Spleen (tissue), 11 donors: ENCODE measurements around the gene WASHC3. TPM values are rescaled to one million over a fixed set of nuclear protein-coding genes. Genes with fewer than 3 reads are reported as not detected.

Experiments
- DNase-seq: peaks from one replicate; pipeline ENCODE4 v3.0.0-alpha.2; 2020
- H3K27ac ChIP-seq, 8 donors: fragments of 200-600 bp; sonication (generic) in 7 of 8; 1 replicate in 4 of 8; 2 replicates in 4 of 8; pipeline versions ENCODE4 v1.5.0 to v1.8.0; 2016 to 2021; ENCODE audit warnings: inconsistent platforms in 4 of 8, mild to moderate bottlenecking in 4 of 8, moderate library complexity in 1 of 8
- H3K27me3 ChIP-seq, 7 donors: fragments of 200-600 bp; sonication (generic) in 6 of 7; replicated peaks in 1 of 7; 1 replicate in 4 of 7; 2 replicates in 3 of 7; pipeline versions ENCODE4 v1.5.0 to v1.8.0; 2016 to 2021; ENCODE audit warnings: inconsistent platforms in 3 of 7, mild to moderate bottlenecking in 1 of 7
- H3K36me3 ChIP-seq, 6 donors: fragments of 200-600 bp; sonication (generic) in 5 of 6; 1 replicate in 4 of 6; 2 replicates in 2 of 6; pipeline versions ENCODE4 v1.5.0 to v1.8.0; 2016 to 2021; ENCODE audit warnings: inconsistent platforms in 2 of 6
- H3K4me1 ChIP-seq, 6 donors: fragments of 200-600 bp; sonication (generic) in 5 of 6; 1 replicate in 3 of 6; 2 replicates in 3 of 6; pipeline versions ENCODE4 v1.5.0 to v1.8.0; 2016 to 2021; ENCODE audit warnings: inconsistent platforms in 3 of 6
- H3K4me3 ChIP-seq, 8 donors: fragments of 200-600 bp; sonication (generic) in 7 of 8; 1 replicate in 4 of 8; 2 replicates in 4 of 8; pipeline versions ENCODE4 v1.5.0 to v1.8.0; 2016 to 2021; ENCODE audit warnings: inconsistent platforms in 4 of 8, mild to moderate bottlenecking in 4 of 8, moderate library complexity in 2 of 8
- H3K9me3 ChIP-seq, 8 donors: fragments of 200-600 bp; sonication (generic) in 7 of 8; 1 replicate in 4 of 8; 2 replicates in 4 of 8; pipeline versions ENCODE4 v1.5.0 to v1.8.0; 2016 to 2021; ENCODE audit warnings: inconsistent platforms in 4 of 8
- POLR2A ChIP-seq, 3 donors: fragments of 450-650 bp; IDR thresholded peaks; one replicate each; pipeline ENCODE4 v1.5.1; 2017; ENCODE audit warnings: antibody characterized with exemption in 3 of 3, mild to moderate bottlenecking in 1 of 3
- POLR2AphosphoS5 ChIP-seq, 3 donors: sonication (generic); formaldehyde crosslinking; IDR thresholded peaks; one replicate each; pipeline ENCODE4 v1.5.1; 2017; ENCODE audit warnings: antibody characterized with exemption in 3 of 3
- WGBS, 5 donors: extraction: QIAGEN DNeasy Blood & Tissue Kit in 3 of 5; methylation state at CpG; one replicate each; pipeline versions ENCODE4 v1.1.5 to v1.1.7; 2013 to 2018; 5-methylcytosine and 5-hydroxymethylcytosine counted together
- intact Hi-C: fragments of 100-400 bp; cut with DNase I; formaldehyde crosslinking; loops from one replicate; pipeline ENCODE4 v1.15.0; 2023; ENCODE audit warnings: low total_unique reads
- polyA plus RNA-seq, 3 donors: library from polyadenylated mRNA; stranded (reverse); fragments of 200-250 nt; gene quantifications; one replicate each; pipeline ENCODE4 v1.2.1, GENCODE V29; 2013
- total RNA-seq, 7 donors: library from RNA; depleted of rRNA in 3 of 7; stranded (reverse); fragments of >200 nt in 3 of 7; fragmentation: NEBNext Ultra II Directional in 4 of 7; extraction: Animal tissue kit (Norgen Biotek cat#: 25700) in 4 of 7; gene quantifications; one replicate each; pipeline versions ENCODE4 v1.1.0 to v1.2.1, GENCODE V29; 2016 to 2021
- TF ChIP-seq, protein P1 (sequence below), 11 experiments: fragments of 200-600 bp in 7 of 11; fragments of 450-650 bp in 4 of 11; sonication (generic) in 4 of 11; IDR thresholded peaks in 8 of 11; conservative IDR thresholded peaks in 3 of 11; 1 replicate in 7 of 11; 2 replicates in 4 of 11; pipeline versions ENCODE4 v1.4.0 to v1.8.0; 2016 to 2021; ENCODE audit warnings: antibody characterized with exemption in 11 of 11, inconsistent platforms in 4 of 11, mild to moderate bottlenecking in 1 of 11
- donor health status: healthy with polysubstance abuse.
- donor health status: DM: no; HTN: no; CAD: no; lungs with moderate emphysema.
- donor health status: DM: no; HTN: no; CAD: no.
- donor health status: Bipolar disorder and iron deficiency.
- donor health status: healthy.
- donor health status: DM: no; HTN: no; CAD: no.
- donor health status: DM: yes; HTN: yes; CAD: no.

Gene WASHC3
- total and polyA plus RNA-seq, 10 donors, result 30.2 to 77.7 (median 48.3) TPM

DNA sequence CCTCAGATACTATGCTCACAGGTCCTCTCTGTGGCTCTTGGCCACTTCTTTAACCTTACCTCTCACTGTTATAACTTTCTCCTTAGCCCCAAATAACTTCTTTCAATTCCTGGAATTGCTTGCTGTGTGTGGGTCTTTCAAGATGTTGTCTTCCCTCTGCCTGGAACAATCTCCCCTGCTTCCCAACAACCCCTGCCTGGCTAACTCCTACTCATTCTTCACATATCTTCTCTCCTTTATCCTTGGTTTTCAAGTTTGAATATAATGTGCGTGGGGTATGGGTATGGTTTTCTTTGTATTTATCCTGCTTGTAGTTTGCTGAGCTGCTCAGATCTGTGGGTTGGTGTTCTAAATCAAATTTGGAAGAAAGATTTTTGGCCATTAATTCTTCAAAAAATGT, 2.7 kb upstream of the WASHC3 start:
- H3K4me1 ChIP-seq, result peaks cover 0 to 27% (median 11%) of the 10 kb centered on the region in 6 donors

GRCh38 chr12:102063069-102063468, 1.3 kb upstream of the WASHC3 start:
- Histone ChIP-seq H3K4me3 (no peak overlapping the region), H3K9me3 (no peaks in the 10 kb centered on the region), H3K27me3 (no peaks in the 10 kb centered on the region), H3K27ac (no peak overlapping the region), H3K4me1 (peaks cover 0 to 33% (median 11%) of the 10 kb centered on the region in 6 donors), H3K36me3 (peaks cover 0 to 24% (median 7%) of the 10 kb centered on the region in 6 donors)
- intact Hi-C loops, result loop anchor here (10.0 kb wide), 1 partner anchor 52 kb away; no protein-coding TSS in a partner anchor
- DNase-seq, result no peak
- TF ChIP-seq, protein P1, sequence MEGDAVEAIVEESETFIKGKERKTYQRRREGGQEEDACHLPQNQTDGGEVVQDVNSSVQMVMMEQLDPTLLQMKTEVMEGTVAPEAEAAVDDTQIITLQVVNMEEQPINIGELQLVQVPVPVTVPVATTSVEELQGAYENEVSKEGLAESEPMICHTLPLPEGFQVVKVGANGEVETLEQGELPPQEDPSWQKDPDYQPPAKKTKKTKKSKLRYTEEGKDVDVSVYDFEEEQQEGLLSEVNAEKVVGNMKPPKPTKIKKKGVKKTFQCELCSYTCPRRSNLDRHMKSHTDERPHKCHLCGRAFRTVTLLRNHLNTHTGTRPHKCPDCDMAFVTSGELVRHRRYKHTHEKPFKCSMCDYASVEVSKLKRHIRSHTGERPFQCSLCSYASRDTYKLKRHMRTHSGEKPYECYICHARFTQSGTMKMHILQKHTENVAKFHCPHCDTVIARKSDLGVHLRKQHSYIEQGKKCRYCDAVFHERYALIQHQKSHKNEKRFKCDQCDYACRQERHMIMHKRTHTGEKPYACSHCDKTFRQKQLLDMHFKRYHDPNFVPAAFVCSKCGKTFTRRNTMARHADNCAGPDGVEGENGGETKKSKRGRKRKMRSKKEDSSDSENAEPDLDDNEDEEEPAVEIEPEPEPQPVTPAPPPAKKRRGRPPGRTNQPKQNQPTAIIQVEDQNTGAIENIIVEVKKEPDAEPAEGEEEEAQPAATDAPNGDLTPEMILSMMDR (IDR thresholded peaks at IDR 0.05 in 8 of 11, conservative IDR thresholded peaks at IDR 0.05 in 3 of 11), result no peak
- no peak for TF ChIP-seq POLR2A (IDR thresholded peaks at IDR 0.05)
- TF ChIP-seq POLR2AphosphoS5 (IDR thresholded peaks at IDR 0.05), result no peak
- 90 to 99% (median 98%) methylated on average over 3 of the region's 3 CpGs for WGBS, 5 donors

More for the DNA sequence above, 2.7 kb upstream of the WASHC3 start:
- H3K27ac ChIP-seq, result no peak overlapping the region
- peaks cover 0 to 10% (median under 1%) of the 10 kb centered on the region in 6 donors for H3K36me3 ChIP-seq
- no peak for DNase-seq
- no peaks in the 10 kb centered on the region for H3K9me3 ChIP-seq
- no peaks in the 10 kb centered on the region for H3K27me3 ChIP-seq
- H3K4me3 ChIP-seq, result no peak overlapping the region
- no peak for TF ChIP-seq POLR2A (IDR thresholded peaks at IDR 0.05)
- no peak for TF ChIP-seq POLR2AphosphoS5 (IDR thresholded peaks at IDR 0.05)
- TF ChIP-seq, protein P1 (IDR thresholded peaks at IDR 0.05 in 8 of 11, conservative IDR thresholded peaks at IDR 0.05 in 3 of 11), result no peak
- intact Hi-C loops, result loop anchor here (10.0 kb wide), 1 partner anchor 50 kb away; no protein-coding TSS in a partner anchor
- WGBS, 5 donors, result 84 to 94% (median 89%) methylated on average over 1 of the region's 1 CpG

GRCh38 chr12:102062419-102062806, 622 bp upstream of the WASHC3 start:
- Histone ChIP-seq H3K9me3 (no peaks in the 10 kb centered on the region), H3K27ac (peak overlapping the region in 4 of 8 donors; percentile 91 to 96 (median 96)), H3K27me3 (no peaks in the 10 kb centered on the region), H3K36me3 (peaks cover 0 to 28% (median 7%) of the 10 kb centered on the region in 6 donors), H3K4me1 (peaks cover 0 to 40% (median 11%) of the 10 kb centered on the region in 6 donors), H3K4me3 (peak overlapping the region in 7 of 8 donors; percentile 68 to 88 (median 77))
- WGBS, 5 donors, result 80 to 89% (median 87%) methylated on average over 11 of the region's 11 CpGs
- DNase-seq, result peak; percentile 77
- intact Hi-C loops, result loop anchor here (10.0 kb wide), 1 partner anchor 52 kb away; no protein-coding TSS in a partner anchor
- TF ChIP-seq, protein P1 (IDR thresholded peaks at IDR 0.05 in 8 of 11, conservative IDR thresholded peaks at IDR 0.05 in 3 of 11), result no peak
- TF ChIP-seq POLR2AphosphoS5 (IDR thresholded peaks at IDR 0.05), result no peak
- TF ChIP-seq POLR2A (IDR thresholded peaks at IDR 0.05), result no peak

GRCh38 chr12:102061096-102061559, 663 bp downstream of the WASHC3 start:
- TF ChIP-seq, protein P1 (IDR thresholded peaks at IDR 0.05 in 8 of 11, conservative IDR thresholded peaks at IDR 0.05 in 3 of 11), result no peak
- TF ChIP-seq POLR2A (IDR thresholded peaks at IDR 0.05), result no peak
- no peak for TF ChIP-seq POLR2AphosphoS5 (IDR thresholded peaks at IDR 0.05)
- intact Hi-C loops, result loop anchor here (10.0 kb wide), 1 partner anchor 54 kb away; no protein-coding TSS in a partner anchor
- Histone ChIP-seq H3K27me3 (no peaks in the 10 kb centered on the region), H3K36me3 (peaks cover 0 to 40% (median 10%) of the 10 kb centered on the region in 6 donors), H3K4me1 (peaks cover 0 to 40% (median 11%) of the 10 kb centered on the region in 6 donors), H3K27ac (peak overlapping the region; percentile 86 to 96 (median 92)), H3K9me3 (no peaks in the 10 kb centered on the region), H3K4me3 (peak overlapping the region; percentile 68 to 88 (median 79))
- WGBS, 5 donors, result 16 to 26% (median 18%) methylated on average over 9 of the region's 9 CpGs
- DNase-seq, result no peak
